HG03103 (cell line): ENCODE measurements around the gene ASTN1.

Experiments used
- ATAC-seq: cut with Tn5 transposase; IDR thresholded peaks from one replicate; pipeline ENCODE4 v1.9.1; 2021; ENCODE audit warnings: low read depth; ENCODE audit not compliant: unreplicated experiment

The ASTN1 gene

DNA sequence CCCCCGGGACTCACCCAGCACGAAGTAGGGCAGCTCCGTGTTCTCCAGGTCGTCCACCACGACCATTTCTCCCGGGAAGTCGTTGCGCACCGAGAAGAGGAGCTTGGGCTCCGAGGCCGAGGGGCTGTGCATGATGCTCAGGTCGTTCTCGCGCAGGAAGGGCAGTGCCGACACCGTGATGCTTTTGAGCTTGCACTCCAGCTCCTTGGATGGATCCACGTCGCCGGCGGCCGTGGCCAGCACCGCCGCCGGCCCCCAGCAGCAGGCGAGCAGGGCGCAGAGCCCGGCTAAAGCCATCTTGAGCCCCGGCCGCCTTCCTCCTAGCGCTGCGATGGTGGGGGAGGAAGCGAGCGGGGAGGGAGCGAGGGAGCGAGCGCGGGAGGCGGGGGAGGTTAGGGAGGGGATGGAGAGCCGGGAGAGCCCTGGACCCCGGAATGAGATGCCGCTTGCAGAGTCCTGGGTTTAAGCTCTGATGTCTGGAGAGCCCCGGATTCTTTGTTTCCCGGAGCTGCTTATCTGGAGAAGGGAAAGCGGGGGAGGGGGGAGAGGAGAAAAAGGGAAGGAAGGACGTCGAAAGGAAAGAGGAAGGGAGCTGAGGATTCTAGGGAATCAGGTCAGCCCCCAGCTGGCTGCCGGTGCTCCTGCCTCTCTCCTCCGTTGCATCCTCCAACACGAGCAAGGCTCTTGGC is at the start of gene ASTN1:
ASTN1 (minus strand) TSS at position 333 of the 689 bp plus-strand sequence; CDS start at position 297, 36 bp downstream.
- no peak for ATAC-seq

DNA sequence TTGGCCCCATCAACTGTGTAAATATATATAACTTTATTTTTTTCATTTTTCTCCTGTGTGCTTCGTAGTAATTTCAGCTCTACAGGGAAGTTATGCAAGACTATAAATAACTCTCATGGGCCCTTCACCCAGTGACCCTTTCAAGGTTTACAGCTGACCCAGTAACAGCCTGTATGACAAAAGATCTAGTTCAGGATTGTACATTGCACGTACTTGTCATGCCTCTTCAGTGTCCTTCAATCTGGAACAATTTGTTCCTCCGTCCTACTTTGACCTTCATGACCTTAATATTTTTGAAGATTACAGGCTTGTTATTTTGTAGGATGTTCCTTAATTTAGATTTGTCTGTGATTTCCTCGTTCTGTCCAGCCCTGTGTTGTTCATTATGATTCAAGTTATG is 46.7 kb upstream of the ASTN1 start:
- no peak for ATAC-seq

DNA sequence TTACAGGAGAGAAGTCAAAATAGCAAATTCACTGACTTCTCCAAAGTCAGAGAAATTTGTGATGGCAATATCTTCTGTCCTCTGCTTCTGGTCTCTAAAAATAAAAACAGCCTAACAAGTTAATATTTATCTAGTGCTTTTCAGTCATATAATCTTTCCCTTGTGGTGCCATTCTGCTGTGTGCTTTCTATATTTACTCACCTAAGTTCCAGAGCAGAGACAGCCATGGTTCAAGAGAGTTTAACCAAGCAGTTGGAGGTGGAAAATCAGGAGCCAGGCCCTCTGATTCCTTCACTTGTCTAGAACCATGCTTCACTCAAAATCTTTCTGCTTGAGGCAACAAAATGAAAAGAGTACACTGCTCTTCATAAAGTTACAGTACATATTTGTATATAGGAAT is 45.6 kb upstream of the ASTN1 start:
- ATAC-seq = no peak

DNA sequence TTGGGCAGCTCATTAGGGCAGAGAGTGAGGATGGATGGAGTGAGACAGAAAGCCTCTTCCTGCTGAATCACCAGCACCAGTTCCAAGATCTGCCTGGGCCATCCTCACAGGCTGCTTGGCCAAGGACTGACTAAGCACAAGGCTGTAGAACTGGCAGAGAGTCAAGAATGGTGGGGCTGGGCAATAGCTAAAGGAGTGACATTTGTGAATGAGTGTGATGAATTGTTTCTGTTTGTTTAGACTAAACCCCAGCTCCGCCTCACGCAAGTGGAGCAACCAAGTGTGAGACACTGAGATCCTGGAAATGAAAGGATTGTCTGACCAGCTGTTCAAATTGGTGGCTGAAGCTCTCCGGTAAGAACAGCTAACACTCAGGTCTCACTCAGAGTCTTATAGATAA is 44.8 kb upstream of the ASTN1 start:
- ATAC-seq = no peak

DNA sequence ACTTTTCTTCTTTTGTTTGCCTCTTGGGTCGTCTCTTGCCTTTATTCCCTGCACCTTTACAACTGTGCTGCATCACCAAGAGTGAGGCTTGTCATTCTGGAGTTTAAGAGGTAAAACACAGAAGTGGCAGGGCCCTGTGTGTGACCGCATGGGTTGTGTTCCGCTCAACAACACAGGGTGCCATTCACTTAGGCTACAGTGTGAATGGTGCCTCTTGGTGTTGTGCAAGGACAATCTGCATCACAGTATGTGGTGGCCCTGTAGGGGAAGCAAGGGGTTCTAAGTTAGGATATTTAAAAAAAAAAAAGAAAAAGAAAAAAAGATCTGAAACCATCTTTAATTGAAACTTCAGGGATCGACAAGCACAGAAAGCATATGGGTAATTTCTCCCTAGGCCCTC is 44.4 kb upstream of the ASTN1 start:
- no peak for ATAC-seq

DNA sequence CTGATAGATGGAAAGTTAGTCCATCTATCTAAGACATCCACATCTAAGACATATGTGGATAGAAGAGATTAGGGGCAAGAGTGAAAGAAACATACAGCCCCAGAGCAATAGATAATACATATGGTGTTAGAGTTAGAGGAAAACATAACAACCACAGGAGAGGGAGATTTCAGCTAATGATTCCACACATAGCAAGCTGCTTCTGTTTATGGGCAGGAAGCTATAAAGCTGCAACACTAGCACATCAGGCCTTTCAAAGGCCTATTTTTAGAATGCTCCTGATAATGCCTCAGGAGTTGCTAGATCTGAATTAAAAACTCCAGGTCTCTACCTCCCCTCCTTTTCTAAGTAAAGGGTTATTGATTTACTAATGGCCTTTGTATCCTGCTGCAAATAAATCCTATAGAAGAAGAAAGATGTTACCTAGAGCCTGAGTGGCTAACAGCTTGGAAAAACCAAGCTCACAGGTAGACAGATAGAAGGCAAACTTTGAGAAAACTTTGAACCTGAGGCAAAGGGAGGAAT is 42.4 kb upstream of the ASTN1 start:
- no peak for ATAC-seq

DNA sequence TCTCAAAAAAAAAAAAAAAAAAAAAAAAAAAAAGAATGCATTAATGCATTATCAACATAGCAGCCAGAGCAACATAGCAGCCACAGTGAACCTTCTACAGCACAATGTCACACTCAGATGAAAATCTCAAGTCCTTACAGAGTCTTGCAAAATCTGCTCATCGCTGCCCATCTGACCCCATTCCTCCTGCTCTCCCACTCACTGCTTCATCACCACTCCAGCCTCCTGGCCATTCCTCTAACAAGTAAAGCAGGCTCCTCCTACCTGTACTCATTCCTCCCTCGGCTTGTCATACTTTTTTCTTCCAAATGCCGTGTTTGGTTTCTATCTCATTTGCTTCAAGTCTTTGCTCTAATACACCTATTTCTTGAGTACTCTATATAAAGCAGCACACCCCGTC is 35.8 kb upstream of the ASTN1 start:
- no peak for ATAC-seq

DNA sequence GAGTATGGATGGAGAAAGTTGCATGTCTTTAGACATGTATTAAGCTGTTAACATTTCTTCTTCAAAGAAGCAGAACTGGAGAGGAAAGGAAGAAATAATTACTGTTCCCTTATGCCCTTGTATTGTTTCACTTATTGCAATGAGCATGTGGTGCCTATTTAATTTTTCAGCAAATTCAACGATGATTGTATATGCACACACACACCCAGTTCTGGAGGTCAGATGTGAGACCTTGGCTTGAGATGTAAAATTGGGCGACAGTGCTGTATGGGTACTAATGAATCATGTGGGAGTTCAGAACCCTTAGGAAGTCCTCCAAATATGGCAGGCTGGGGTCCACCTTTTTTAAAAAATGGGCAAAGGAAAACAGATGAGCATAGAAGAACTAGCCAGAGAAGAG is 33.7 kb upstream of the ASTN1 start:
- ATAC-seq = no peak

DNA sequence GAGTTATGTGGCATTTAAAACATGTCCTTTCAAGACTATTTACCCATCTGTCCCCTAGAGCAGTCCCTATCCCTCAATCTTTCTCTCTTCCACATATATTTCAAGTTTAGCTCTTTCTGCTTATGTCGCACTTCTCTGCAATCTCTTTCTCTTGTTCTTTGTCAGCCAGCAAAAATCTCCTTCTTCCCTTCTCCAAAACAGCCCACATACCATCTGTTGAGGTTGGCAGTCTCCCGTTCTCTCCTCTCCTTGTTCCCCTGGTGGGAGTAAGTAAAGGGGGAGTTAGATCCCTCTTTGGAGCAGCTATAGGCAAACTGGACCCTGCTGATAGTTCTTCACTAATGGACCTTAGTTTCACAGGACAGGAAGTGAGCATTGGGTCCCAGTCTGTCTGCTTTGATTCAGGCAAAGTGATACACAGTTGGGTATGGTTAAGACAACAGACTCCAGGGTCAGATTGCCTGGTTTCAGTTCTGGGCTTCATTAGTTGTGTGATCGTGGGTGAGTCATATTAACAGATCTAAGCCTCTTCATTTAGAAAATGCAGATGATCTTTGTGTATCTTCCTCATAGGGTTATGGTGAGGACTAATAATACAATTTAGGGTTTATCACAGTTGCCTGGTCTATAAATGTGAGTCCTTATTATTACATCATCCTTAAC is 25.9 kb upstream of the ASTN1 start:
- ATAC-seq = no peak

DNA sequence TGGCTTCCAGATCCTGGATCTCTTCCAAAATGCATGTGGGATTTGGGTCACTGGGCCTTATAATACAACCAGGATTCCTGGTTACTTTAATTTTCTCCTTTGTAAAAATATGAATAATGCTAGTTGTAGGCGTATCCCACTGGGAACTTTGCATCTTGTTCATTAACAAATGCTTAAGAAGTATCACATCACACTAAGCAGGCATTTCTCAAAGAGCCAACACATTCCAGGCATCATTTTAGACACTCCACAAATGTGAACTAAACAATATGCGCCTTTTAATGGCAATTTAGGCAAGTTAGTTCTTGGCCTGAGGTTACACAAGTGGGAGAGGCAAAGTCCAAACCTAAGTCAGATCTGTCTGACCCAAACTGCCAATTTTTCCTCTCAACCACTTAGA is 22.1 kb upstream of the ASTN1 start:
- ATAC-seq = no peak

DNA sequence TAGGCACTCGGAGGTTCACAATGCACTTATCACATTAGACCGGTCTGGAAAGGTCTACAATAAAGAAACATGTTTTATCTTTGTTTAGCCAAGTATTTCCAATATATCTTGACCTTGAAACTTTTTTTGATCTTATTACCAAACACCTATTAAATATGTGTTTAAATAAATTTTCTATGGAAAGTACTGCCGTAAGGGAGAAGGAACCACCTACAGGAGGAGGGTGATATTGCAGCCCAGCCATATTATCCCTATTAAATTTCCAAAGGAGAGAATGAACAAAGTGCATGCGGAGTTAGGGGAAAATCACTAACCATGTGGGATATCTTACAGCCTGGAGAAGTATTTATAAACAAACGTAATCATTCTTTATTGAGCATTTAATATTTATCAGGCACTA is 20.7 kb upstream of the ASTN1 start:
- no peak for ATAC-seq

DNA sequence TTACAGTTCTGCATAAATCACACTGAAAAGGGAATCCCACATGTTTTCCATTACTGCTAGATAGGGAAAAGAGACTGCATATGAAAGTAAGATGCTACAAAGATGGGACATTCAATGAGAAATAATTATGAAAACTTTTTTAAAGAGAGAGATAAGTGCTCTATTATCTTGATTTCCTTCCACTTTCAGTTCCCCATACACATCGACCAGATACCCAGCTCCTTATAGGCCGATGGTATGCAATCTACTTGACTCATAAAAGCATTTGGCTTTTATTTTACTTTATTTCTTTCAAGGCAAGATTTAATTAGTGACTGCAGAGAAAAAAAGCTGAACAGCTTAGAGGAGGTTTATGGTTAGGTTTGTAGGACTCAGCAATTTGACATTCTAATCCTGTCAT is 19.3 kb upstream of the ASTN1 start:
- no peak for ATAC-seq

DNA sequence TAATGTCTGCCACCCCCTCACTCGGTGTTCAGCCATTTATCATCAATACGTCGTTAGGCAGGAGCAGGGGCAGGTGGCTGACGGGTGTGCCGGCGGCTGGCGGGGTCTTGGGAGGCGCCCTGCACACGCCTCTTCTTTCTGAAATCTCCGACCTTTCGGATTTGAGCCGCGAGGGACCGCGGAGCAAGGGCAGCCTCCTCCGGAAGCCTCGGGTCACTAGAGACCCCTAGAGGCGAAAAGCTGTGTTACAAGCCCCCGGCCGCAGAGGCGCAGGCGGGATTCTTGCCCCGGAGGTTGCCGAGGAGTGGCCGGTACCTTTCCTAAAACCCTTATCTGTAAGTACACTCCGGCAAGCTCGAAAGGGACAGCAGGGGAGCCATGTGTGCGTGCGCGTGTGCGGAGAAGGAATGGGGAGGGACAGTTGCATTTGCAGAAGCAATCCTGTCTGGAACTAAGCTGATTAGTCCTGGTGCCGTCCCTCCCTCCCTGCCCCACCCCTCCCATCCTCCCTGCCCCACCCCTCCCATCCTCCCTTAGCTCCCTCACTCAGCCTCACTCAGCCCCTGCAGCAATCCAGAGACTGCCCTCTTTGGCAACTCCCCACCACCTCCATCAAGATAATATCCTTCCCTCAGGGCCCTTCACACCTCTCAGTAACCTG is 17.2 kb upstream of the ASTN1 start:
- ATAC-seq = peak; percentile 94

DNA sequence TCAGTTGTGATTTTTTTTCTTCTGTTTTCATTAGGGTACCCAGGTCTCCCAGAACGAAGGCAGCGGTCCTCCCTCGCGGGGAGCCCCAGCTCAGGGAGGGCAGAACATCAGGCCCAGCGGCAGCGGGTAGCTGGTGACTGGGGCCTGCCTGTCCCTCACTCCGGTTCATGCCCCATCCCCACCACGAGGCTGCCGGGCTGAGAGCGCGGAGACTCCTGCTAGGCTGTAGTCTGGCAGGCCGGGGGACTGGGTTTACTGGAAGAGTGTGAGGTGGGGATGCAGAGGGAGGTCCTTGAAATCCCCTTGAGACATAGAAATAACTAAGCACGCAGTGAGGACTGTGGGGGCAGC is 16.7 kb upstream of the ASTN1 start:
- no peak for ATAC-seq

DNA sequence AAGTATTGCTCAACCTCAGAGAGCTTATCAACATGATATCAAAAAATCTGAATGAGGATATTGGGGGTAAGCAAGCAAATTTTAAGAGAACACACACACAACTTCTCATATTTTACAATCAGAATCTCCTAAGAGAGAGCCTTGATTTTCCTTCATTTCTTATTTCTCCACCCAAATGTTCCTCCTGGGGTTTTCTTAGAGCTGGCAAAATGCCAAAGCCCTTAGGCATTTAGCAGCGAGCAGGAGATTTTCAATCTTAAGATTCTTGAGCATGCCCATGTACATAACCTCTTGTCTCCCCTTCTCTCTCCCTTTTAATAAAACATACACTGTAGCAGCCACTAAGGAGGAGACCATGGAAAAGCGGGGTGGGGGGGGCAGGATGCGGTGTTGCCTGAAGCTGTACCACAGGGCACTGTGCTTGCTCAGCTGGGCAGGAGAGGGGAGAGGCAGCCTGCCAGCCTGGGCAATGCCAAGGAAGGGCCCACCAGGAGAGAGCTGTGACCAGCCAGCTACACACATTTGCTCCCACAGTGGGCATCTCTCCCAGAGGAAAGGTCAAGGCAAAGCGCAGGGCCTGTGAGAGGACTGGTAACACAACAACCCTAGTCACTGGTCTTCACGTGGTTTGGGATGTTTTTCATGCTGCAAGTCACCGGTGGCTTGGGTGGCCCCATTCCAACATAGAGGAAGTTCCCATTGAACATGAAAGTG is 10.6 kb upstream of the ASTN1 start:
- ATAC-seq = no peak

DNA sequence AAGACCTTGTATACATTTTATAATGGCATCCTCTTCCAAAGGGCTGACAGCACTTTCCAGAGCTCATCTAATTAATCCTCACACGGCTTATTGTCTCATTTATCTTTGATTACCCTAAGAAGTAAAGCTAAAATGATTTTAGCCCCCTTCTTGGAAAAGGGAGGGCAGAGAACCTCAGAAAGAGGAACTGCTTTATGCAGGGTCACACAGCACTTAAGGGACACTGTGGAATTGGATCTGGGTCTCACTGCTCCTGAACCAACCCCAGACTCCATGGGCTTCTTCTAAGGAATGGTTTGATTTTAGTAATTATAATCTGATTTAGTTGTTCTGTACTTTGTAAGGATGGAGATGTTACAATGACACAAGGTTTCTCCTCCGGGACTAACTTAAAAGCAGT is 9.5 kb upstream of the ASTN1 start:
- ATAC-seq = no peak

DNA sequence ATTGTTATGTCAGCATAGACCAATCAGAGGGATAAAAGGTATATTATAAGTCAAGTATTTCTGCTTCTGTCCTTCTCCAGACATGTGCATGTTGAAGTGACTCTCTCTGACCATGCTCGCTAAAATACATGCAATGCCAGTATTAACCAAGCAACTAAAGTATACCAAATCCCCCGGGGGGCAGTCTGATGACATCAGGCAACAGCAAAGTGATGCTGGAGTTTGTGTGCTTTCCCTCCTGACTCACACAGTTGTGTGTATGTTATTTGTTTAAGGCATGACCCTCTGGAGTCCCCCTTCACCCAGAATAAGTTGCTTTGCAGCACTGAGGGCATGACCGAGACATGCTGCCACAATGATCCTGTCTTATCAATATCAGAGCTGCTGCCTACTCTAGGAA is 8.4 kb upstream of the ASTN1 start:
- ATAC-seq = no peak

DNA sequence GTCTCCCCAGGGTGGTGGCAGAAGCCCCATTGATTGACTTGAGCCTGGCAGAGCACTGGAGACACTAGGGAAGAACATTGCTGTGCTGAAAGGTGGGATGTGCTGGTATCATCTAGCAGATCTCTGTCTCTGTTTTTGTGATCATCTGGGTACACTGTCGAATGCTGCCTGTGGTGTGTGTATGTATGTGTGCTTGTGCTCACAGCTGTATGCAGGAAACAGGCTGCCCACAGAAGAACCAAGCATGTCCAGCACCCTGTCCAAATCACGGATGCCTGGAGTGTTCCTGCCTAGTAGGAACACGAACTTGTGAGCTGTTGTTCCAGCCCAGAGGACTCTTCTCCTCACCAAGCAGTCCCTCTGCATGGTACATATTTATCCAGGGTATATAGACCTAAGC is 7.8 kb upstream of the ASTN1 start:
- ATAC-seq = no peak

DNA sequence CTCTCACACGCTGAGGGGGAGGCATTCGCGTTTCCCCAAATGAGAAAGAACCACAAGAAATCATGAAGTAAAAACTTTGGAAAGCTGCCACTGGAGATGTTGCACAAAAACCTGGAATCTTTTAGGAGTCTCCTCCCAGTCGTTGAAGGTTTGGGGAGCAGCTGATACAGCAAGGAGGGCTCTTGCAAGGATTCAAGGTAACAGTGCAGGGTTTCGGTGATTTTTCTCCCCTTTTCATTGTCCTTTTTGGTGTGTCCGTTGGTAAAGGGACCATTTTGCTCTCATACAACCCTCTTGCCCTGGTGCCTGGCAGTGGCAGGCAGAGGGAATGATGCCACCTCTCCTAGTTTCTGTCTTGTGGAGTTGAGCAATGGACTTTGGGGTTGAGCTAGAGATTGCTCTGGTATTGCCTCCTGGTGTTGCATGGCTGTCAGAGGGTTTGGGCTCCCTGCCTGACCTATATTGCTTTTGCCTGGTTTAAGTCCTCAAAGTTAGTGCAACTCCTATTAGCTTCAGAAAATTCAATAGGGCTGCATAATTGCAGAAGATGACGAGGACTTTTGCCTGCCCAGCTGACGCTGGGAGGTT is 7.1 kb upstream of the ASTN1 start:
- no peak for ATAC-seq

DNA sequence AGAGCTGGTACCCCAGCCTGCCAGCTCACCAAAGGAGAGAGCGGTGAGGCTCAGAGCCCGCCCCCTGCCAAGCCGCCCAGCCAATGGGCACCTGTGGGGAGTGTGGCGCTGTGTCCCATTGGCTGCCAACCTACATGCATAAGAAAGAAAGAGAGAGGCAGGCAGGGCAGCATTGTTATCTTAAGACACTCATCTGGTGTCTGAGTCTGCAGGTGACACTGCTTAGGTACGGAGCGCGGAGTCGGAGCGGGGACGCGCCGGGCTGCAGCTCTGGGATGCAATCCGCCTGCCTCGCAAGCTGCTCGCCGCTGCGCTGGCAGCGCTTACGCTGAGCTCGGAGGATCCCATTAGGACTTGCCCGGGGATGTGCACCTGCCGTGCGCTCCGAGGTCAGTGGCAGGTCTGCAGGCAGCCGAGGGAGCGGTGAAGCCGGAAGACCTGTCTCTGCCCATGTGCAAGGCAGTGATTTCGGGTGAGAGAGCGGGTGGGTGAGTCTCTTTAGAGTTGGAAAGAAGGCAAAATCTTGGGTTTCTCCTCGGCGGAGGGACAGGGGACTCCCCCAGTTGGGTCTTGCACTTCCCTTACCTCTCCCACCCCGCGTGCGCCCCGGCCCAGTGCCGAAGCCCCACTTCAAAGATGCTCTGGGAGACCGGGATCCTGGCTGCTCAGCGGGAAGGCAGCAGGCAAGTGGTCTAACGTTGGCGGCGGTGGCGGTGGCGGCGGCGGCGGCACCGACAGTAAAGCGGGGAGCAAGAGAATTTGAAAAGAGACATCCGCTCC is 6.4 kb upstream of the ASTN1 start, which contains the start of gene BRINP2:
BRINP2 (plus strand) TSS at position 203 of the 780 bp plus-strand sequence. CDS start 58,919 bp downstream, outside the sequence.
- peak; percentile 54 for ATAC-seq
